HL-60/S4 (cell line): Measurements from ENCODE around the gene FAM131B.

Experiments used
- in situ Hi-C: fragments of 300-500 bp; cut with MboI; formaldehyde crosslinking; loops from 2 replicates; pipeline ENCODE4 v1.14.3; 2022; ENCODE audit warnings: low sequenced_read_pairs

Gene FAM131B

DNA sequence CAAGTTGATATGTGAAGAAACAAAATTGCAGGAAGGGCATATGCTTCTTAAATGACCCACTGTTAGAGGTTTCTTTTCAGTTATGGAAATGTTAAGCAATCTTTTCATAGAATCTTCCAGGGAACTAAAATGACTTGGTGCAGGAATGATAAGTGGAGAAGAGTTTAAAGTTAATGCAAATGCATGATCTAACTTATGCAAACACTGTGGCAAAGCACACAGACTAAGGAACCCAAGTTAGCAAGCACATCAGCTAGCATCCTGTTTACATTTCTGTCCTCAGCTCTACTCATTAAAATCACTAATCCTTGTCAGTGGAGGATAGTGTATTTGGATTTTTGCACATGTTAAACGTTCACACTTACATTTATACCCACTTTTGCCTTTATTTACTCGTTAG lies 37.3 kb downstream of the FAM131B start:
- in situ Hi-C loops = no loop called here

DNA sequence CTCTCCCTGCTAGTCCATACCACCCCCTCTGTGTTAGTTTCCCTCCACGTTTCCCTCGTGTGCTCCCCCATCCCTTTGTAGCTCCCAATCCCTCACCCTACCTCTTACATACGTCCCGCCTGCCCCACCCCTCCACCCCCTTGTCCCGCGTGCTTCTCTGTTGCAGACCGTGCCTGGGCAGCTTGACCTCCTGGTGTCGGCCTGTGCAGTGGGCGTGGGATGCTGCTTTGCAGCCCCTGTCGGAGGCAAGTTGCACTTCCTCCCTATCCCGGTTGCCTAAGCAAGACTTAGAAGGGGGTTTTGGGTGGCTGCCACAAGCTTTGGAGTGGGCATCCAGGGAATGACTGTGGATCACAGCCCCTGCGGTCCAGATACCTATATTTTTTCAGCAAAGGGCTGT lies 38.9 kb downstream of the FAM131B start:
- in situ Hi-C loops = no loop called here

DNA sequence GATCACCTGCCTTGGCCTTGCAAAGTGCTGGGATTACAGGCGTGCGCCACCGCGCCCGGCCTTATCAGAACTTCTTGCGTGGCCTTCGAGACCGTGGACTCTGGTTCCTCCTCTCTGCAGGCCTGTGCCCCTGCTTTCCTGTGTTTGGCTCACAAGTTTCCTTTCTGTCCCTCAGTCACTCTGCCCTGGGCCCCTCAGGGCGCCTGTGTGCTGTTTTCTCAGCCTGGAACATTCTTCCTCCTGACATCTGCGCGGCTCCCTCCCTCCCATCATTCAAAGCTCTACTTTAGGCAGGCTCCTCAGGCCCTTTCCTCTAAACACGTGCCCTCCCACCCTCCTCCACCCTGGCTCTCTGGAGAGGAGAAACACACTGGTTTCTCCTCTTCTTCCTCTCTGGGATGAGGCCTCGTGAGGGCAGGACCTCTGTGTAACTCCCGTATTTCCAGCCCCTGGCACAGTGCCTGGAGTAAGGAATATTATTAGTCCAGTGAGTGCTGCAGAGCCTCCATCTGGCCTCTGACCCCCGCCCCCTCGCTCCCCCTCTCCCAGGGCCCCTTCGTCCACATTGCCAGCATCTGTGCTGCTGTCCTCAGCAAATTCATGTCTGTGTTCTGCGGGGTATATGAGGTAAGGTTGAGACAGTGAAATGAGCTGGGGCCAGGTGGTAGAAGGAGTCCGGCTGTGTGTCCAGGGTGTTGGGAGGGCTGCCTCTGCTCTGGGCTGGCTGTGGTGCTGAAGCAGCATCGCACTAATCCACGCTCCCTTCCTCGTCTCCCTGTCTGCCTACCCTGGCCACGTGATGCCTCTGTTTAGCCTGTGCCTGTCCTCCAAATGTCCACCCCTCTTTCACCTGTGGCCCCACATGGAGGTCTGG lies 39.5 kb downstream of the FAM131B start:
- in situ Hi-C loops = no loop called here

DNA sequence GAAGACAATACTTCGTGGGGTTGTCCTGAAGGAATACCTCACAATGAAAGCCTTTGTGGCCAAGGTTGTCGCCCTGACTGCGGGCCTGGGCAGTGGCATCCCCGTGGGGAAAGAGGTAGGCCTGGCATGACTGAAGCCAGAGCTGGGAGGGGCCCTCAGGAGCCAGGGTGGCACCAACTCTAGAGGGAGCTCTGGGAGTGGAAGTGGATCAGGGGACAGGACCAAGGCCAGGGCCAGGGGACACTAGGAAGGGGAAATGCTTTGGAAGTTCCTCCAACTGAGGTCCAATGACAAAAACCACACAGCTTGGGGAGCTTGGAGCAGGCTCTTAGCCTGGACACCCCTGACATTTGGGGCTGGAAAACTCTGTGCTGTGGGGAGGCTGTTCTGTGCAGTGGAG lies 40.8 kb downstream of the FAM131B start:
- in situ Hi-C loops = no loop called here

DNA sequence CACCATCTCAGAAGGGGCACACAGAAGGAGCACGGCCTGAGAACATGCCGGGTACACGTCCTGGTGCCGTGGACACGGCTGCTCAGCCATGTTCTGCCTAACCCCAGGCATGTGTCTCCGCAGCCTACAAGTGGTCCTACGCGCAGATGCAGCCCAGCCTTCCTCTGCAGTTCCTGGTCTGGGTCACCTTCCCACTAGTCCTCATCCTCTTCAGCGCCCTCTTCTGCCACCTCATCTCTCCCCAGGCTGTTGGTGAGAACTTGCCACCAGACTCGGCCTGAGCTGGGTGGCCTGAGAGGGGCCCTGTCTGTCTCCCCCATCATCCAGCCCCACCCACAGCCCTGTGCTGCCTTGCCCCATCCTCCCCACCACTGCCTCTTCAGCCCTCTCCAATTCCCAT lies 41.3 kb downstream of the FAM131B start:
- in situ Hi-C loops = no loop called here

DNA sequence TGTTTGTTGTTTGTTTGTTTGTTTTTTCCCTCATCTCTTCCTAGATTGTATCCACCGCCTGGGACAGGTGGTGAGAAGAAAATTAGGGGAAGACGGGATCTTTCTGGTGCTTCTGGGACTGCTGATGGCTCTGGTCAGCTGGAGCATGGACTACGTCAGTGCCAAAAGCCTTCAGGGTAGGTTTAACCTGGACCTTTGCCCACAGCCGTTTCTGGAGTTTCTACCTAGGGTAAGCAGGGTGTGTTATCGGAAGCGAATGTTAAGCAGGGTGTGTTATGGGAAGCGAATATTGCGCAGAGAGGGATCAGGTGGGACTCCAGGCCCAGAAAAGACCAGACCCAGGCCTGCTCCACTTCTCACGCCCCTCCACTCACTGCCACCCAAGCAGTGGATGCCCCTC lies 41.9 kb downstream of the FAM131B start:
- in situ Hi-C loops = no loop called here

DNA sequence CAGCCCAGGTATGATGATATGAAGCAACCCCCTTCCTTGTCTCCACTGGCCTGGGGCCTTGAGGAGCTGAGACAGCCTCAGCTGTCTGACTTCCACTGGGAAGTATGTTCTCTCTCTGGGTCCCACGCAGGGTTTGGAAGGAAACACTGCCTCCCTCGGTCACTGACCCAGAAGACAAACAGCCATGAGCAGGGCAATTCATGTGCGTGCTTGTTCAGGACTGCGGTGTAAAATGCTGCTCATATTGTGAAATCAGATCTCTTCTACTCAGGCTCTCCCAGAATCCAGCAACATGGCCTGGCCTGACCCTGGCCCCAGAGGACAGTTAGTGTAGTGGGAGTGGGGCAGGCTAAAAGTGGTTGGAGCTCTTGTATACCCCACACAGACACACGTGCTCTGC lies 43.9 kb downstream of the FAM131B start:
- in situ Hi-C loops = no loop called here

DNA sequence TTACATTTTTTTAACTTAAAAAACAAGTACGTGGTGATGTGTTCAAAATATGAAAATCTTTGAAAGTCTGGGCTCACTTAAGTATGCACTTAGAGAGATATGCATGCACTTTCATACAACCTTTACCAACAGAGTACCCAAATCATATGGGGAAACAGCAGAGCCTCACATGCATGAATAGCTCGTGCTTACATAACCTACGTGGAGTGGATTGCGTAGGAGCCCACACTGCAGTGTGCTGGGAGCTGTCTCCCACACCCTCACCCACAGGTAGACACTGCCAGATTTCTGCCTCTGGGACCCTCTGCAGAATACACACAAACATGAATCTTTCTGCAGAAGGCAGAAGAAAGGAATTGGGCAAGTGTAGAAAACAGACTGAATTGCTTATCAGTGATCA lies 46.0 kb downstream of the FAM131B start:
- in situ Hi-C loops = no loop called here

DNA sequence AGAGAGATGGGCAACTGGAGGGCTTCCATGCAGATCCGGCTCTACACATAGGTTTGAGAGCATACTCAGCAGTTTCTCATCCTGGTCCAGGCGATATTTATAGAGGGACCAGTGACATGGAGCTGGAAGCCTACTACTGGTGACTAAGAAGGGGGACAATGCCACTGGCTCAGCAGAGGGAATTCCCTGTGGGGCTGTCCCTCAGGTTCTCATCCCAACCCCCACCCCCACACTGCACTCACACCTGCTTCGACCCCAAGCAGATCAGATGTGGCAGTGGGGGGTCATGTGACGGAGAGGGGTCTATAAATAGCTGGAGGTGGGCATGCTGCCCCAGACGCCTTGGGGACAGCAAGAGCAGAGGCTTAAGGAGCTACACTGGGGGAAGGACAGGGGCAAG lies 46.7 kb downstream of the FAM131B start, which contains the start of gene CLCN1:
TSS of gene CLCN1 (plus strand) at position 336 of the 400 bp plus-strand sequence. CDS start 102 bp downstream, outside the sequence.
- in situ Hi-C loops = no loop called here

DNA sequence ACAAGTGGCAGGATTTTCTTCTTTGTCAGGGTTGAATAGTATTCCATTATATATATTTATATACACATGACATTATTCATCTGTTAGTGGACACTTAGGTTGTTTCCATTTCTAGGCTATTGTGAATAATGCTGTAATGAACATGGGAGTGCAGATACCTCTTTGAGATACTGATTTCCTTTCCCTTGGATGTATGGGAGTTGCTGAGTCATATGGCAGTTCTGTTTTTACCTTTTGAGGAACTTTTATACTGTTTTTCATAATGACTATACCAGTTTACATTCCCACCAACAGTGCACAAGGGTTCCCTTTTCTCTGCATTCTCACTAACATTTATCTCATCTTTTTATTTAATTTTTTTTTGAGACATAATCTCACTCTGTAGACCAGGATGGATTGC lies 48.4 kb downstream of the FAM131B start:
- in situ Hi-C loops = no loop called here

DNA sequence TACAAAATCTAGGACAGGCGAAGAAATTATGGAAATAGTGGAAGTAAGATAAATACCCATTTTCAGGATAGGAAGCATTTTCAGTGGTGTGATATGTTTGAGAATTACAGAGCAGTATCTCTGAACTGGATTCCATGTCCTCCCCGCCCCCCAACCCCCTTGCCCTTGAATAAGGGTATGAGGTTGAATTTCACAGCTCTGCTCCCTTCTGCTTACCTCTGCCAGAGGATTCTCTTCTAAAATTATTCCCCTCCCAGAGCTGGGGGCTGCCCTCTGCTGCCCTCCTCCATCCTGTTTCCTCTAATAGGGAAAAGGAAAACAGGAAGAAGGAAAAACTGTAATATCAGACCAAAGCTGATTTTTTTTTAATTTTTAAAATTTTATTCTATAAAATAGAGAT lies 53.9 kb downstream of the FAM131B start:
- in situ Hi-C loops = no loop called here

DNA sequence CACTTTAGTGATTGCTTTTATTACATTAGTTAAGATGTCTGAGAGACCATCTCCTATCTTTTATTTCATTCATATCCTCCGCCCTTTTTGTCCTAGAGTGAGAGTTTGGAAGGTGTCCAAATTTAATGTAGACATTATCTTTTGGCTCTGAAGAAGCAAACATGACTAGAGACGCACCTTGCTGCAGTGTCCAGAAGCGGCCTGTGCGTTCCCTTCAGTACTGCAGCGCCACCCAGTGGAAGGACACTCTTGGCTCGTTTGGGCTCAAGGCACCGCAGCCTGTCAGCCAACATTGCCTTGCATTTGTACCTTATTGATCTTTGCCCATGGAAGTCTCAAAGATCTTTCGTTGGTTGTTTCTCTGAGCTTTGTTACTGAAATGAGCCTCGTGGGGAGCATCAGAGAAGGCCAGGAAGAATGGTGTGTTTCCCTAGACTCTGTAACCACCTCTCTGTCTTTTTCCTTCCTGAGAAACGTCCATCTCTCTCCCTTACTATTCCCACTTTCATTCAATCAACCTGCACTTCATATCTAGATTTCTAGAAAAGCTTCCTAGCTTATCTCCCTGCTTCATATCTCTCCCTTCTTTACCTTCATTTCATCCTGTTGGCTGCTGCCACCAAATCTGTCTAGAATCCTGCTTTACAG lies 57.0 kb downstream of the FAM131B start:
- in situ Hi-C loops = no loop called here

DNA sequence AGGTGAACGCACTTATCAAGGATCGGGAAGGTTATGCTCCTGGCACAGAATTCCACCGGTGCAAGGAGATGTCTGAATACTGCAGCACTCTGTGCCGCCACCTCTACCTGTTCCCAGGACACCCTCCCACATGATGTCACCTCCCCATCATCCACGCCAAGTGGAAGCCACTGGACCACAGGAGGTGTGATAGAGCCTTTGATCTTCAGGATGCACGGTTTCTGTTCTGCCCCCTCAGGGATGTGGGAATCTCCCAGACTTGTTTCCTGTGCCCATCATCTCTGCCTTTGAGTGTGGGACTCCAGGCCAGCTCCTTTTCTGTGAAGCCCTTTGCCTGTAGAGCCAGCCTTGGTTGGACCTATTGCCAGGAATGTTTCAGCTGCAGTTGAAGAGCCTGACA lies 57.6 kb downstream of the FAM131B start:
- in situ Hi-C loops = no loop called here

DNA sequence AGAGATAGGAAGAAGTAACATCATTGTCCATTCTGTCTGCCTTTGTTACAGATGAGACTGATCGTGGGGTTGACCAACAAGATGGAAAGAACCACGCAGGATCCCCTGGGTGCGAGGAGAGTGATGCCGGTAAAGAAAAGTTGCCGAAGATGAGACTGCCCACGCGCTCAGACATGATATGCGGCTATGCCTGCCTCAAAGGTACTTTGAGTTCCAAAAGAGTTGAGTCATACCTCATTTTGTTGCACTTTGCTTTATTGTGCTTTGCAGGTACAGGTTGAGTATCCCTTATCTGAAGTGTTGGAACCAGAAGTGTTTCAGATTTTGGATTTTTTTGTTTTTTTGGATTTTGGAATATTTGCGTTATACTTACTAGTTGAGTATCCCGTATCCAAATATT lies 58.8 kb downstream of the FAM131B start:
- in situ Hi-C loops = no loop called here
